NCI-H2107 treated with DMSO at 0.1 percent for 48 hours (cell line): ENCODE results near the gene DQX1.

Source experiments
- DNase-seq: peaks from one replicate; lab custom pipeline; 2025; ENCODE audit not compliant: unreplicated experiment; lab: John Stamatoyannopoulos, UW

DQX1 gene

DNA sequence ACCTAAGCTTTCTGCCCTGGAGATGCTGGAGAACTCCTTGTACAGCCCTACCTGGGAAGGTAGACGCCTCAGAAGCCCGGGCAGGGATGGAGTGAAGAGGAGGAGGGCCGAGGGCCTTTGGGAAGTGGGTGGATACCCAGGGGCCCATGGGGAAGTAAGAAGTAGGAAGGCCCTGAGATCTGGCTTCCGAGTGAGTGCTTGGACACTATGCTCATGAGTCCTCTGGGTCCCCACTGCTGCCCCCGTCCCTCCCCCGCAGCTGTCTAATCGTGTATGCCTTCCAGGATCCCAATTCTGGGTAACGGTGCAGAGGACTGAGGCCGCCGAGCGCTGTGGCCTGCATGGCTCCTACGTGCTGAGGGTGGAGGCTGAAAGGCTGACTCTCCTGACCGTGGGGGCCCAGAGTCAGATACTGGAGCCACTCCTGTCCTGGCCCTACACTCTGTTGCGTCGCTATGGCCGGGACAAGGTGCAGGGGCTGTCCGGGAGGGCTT, 29.6 kb upstream of the DQX1 start:
- DNase-seq, result no peak

DNA sequence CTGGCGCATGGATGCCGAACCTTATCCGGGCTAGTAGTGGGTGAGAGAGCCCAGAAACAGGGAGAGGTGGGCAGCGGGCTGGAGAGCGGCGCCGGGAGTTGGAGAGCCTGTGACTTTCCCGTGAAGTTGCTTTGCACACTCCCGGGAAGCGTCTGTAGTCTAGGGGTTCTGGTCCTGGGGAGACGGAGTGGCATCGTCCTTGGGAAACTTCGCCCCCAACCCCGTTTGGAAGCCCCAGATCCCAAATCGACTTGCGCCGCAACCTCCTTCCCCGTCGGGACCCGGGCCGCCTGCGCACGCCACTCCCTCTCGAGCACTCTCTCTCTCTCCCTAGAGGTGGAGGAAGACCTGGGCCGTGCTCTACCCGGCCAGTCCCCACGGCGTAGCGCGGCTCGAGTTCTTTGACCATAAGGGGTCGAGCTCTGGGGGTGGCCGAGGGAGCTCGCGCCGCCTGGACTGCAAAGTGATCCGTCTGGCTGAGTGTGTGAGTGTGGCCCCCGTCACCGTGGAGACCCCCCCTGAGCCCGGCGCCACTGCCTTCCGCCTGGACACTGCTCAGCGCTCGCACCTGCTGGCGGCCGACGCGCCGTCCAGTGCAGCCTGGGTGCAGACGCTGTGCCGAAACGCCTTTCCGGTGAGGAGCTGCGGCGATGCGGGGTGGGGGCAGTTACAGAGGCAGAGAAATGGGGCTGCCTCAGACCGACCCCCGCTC, 28.9 kb upstream of the DQX1 start:
- peak; percentile 27 for DNase-seq

DNA sequence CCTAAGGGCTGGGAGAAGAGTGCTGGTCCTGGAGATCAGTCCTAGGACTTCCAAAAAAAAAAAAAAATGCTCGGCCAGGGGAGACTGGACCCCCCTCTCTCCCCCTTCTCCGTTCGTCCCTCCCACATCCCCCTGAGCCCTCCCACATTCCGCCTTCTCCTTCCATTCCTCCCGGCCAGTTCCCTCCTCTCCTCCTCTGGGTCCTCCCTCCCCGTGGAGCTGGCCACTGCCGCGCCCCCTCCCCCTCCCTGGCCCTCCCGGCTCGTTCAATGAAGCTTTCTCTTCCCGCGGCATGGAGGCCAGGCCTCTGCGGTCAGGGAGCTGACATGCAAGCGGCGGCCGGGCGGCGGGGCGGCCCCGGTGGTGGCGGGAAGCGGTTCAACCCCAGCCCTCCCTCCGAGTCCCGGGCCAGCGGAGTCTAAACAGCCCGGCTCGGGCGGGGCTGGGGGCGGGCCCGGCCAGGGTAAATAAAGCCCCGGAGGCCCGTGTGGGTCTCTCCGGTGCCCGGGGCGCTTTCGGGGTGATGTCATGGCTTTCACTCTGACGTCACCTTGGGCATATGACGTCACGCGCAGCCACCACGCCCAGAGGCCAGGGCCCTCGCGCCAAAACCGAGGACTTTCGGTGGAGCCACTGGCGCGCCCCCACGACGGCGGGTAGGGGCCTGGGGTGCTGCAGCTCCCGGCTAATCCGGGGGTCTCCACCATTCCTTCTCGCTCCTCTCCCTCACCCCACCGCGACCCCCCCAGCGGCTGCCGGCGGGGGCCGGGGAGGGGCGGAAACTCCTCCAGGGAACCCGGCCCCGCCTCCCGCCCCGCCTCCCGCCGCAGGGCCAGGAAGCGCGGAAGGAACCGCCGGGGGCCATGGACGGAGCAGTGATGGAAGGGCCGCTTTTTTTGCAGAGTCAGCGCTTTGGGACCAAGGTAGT, 28.1 kb upstream of the DQX1 start, which contains the start of the genes DOK1 and LOXL3:
Gene DOK1 (plus strand): TSS at position 829 of the 928 bp plus-strand sequence. CDS start 35 bp downstream, at position 864.
Gene LOXL3 (minus strand): TSS at position 51 of the 928 bp plus-strand sequence. CDS start 1,308 bp downstream, outside the sequence.
- peak; percentile 42 for DNase-seq

DNA sequence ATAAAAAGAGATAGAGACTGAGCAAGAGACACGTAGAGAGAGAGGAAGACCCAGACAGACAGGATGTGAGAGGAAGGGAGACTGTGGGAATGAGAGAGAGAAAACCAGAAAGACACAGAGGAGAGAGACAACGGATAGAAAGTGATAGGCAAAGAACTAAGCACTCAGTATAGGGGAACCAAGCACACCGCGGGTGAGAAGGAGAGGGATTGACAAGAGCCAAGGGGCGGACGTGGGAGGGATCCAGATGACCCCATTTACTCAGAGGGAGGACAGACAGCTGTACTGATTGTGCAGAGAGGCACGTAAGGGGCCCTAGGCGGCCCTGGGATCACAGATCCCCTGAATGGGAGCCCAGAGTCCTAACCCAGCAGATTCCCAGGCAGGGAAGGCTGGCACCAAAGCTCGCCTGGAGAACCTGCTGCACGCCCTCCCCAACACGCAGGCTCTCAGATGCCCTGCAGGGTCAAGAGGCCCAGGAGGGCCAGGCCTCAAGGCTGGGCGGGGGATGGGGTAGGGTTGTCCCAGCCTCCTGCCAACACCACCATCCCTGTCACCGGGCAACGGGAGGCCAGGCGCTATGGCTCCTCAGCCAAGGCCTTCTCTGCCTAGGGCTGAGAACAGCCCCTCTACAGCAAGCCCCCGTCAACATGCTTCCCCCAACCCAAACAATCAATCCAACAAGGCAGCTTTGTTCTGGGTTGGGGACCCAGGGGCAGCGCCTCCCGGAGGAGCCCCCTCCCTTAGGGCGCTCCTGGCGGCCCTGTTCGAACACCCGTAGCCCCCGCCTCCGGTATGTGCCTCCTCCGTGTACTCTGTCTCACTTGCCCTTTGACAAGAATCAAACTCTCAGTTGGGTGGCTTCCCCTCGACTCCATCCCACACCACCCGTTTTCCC, 27.1 kb upstream of the DQX1 start:
- DNase-seq, result no peak

DNA sequence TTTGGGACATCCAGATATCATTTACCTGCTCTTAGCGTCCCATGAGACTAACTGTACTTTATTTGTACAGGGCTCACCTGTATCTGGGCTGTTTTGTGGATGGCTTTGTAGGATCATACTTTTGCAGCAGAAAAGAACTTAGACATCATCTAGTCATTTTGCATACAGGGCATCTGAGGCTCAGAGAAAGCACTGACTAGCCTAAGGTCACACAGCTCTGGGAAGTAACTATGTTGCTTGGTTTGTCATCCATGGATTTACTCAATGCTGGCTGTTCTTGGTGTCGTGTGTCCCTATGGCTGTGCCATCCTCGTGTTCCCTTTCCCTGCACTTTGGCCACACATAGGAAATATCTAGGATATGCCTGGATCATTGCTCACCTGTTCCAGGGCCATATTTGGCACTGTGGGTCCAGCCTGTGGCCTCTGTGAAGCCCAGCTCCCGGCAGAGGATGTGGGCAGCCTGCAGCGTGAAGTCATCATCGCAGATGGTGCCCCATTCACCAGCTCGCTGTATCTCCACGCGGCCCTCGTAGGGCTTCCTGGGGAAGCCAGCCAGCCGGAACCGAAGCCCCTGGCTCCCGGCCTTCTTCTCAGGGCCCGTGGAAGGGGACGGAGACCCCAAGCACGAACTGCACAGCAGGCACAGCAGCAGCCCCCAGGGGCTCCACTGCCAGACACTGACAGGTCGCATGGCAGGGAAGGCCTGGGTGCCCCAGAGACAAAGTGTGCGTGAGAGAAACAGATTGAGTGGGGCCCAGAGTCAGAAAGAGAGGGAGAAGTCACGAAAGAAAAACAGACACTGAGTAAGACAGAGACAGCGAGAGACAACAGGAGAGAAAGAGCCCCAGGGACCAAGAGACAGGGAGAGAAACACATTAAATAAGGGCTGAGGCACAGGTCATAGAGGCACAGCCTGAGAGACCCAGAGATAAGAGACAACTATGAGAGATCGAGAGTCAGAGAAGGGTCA, 26.2 kb upstream of the DQX1 start:
- DNase-seq, result no peak

DNA sequence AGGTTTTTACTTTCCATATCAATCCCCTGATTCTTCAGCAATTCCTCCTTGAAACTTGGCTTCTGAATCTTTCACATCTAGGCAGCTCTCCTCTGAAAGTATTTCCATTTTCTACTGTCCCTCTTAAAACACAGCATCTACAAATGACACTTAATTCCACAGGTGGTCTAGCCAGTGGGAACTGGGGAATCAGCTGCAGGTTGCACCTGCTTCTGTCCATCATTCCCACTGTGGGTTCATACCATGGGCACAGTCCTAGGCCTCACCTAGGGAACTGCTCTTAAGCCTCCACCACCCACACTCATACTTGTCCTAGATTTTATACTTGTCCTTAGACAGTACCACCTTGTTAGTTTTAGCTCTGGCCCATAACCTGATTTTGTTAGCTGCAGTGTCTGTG, 25.5 kb upstream of the DQX1 start:
- no peak for DNase-seq

DNA sequence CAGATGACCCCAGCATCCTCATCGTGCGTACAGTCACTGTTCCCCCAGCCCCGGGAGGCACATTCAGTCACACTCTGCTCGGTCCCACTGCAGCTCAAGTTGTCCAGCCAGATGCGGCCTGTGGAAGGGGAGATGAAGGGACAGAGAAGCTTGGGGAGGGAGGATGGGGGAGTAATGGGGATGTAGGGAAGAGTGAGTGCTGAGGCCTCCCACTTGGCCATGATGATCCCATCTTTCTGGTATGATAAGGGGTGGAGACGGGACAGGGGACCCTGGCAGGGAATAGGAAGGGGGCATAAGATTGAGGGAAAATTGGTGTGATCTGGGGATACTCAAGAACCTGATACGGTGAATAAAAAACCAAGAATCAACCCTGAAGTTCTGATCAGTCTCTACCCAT, 24.2 kb upstream of the DQX1 start:
- DNase-seq, result no peak

DNA sequence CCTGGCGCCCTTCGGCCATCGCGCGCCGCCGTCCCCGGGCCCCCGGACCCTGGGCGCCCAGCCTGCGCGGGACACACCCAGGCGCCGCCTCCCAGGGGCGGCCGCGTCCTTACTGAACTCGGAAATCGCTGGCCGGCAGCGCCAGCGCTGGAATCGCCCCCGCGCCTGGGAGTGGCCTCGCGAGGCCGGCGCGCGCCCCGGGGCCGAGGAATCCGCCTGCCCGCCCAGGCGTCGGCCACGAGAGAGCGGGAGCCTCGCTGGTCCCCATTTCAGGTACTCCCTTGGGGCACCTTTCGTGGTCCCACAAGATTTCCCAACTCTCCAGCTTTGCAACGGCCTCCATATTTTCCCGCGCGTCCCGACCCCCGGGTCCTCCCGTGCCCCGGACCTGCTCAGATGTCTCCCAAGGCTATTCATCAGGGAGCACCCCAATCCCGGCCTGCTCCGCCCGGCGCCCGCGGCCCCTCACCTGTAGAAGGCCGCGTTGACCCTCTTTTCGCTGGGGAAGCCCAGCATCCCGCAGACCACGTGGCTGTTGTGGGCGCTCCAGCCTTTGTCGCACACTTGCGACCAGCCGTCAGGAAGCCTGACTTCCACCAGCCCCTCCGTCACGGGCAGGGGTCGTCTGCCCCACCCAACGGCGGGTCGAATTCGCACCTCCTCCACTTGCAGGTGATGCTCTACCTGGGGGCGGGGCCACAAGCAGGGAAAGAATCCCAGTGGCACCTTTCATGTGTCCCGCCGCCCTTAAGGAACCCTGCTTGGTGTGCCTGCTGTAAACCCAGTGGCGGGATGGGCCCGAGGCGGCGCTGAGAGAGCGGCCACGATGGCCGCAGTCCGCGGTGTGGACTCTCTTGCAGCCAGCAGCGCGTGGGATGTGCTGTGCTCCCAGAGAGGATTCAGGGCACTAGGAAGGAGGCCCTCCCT, 23.1 kb upstream of the DQX1 start:
- peak; percentile 6 for DNase-seq

DNA sequence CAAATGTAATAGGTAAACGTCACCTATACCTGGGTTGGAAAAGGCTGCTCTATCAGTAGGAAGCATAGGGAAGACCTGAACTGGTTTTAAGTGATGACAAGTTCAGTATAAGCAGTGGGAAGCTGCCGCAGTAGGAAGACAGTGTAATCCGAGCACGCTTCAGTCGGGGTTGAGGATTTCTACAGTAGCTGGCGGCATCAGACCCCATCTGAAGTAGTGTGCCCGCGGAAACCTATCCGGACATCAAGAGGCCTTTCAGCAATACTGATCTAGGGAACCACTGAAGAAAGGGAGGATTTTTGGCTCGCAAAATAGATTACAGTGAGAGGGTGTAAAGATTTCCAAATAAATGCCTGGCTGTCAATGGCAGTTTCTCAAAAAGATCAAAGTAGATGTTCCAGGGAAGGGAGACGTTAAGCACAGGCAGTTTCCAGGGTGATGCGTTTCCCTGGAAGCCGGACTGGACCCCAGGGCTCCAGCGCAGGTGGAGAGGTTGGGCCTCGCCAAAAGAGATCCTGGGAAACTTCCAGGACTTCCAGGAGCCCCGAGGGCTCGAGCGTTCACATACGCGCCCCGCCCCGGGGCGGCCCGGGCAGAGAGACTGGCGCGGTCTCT, 22.4 kb upstream of the DQX1 start:
- peak; percentile 51 for DNase-seq

DNA sequence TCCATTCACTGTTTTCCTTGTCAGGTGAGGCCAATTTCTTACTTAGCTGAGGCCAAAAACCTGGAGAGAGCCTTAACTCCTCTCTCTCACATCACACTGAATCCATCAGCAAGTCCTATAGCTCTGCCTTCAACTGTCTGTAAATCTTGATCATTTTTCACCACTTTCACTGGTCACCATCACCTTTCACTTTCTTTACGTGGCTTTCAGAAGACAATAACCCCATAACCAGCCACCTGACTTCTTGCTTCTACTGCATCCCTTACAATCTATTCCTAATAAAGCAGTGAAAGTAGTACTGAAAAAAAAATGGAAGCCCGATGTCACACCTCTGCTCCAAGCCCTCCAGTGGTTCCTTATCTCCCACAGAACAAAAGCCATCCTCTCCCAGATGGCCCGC, 20.0 kb upstream of the DQX1 start:
- no peak for DNase-seq

DNA sequence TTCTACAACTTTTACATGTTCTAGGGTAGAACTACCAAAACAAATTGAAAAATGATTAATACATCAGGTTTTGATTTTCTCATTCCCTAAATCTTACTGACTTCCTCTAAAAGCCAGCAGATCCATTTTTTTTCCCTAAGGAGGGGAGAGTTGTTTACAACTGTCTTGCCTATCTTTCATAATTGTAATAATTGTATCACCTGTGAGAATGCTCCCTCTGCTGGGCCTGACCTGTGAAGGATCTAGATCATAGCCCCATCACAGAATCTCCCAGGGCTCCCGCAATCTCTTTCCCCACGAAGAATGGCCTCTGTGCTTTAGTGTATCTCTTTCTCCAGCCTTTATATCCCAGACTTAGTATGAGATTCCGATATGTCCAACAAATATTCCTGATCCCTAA, 18.6 kb upstream of the DQX1 start:
- peak; percentile 1 for DNase-seq

DNA sequence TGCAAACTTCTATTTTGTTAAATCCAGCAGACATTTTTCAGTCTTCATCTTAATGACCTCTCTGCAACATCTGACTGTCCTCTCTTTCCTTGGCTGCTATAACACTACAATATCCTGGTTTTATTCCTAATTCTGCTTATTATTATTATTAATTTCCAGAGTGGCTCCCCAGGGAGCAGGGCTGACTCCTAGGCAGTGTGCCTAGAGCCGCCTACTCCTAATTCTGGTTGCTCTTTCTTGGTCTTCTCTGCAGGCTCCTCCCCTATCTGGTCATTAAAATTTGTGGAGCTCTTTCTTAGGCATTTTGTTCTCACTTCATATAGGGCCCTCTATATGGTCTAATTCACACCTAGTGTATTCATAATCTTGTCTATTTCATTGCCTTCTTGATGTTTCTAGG, 16.9 kb upstream of the DQX1 start:
- DNase-seq, result no peak

DNA sequence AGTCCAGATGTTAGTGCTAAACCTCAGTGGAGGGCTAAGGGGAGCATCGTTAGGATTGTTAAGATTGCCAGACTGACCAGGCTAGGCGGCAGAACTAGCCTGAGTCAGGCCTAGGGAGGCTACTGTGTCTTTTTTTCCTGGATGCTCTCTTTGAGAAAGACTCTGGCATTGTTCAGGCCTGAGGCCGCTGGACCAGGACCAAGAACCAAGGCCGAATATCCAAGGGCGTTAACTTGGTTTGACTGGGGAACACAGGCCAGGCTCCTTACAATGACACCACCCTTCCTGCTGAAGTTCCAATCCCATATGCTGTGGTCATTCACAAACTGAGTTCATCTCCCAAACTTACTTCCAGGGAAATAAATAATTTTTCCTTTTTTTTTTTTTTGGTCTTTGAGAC, 14.3 kb upstream of the DQX1 start:
- DNase-seq, result no peak

DNA sequence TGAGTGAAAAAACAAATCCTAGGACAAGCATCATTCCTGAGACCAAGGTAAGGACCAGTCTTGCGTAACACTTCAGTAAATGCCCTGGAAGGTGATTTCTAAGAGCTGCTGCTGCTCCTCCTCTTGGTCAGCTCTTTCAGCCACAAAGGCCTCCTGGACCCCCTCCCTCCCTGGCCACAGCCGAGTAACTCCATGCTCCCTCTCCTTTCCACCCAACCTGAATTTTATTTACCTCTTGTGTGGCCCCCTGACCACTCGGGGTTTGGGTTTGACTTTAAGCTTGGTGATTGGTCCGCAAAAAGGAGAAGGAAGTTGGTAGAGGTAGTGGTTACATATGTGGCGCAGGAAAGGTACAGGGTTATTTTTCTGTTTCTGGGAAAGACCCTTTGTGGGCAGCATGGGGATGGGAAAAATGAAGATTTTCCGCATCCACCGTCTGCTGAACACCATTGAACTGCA, 12.9 kb upstream of the DQX1 start:
- DNase-seq, result no peak

DNA sequence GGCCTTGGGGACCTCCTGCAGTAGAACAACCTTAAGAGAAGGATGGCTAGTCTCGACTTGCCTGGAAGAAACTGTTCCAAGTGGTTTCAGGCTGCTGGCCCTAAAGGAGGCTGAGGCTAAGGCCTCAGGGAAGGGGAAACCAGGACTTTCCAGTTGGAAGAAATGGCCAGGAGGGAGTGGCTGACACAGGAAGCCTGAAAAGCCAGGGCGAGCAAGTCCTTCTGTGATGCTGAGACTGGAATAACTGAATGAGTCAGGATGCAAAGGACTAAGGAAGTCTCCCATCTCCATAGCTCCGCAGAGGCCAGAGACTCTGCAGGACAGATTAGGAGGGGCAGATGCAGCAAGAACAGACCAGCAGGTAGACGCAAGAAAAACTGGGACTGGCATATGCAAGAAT, 11.1 kb upstream of the DQX1 start:
- no peak for DNase-seq

DNA sequence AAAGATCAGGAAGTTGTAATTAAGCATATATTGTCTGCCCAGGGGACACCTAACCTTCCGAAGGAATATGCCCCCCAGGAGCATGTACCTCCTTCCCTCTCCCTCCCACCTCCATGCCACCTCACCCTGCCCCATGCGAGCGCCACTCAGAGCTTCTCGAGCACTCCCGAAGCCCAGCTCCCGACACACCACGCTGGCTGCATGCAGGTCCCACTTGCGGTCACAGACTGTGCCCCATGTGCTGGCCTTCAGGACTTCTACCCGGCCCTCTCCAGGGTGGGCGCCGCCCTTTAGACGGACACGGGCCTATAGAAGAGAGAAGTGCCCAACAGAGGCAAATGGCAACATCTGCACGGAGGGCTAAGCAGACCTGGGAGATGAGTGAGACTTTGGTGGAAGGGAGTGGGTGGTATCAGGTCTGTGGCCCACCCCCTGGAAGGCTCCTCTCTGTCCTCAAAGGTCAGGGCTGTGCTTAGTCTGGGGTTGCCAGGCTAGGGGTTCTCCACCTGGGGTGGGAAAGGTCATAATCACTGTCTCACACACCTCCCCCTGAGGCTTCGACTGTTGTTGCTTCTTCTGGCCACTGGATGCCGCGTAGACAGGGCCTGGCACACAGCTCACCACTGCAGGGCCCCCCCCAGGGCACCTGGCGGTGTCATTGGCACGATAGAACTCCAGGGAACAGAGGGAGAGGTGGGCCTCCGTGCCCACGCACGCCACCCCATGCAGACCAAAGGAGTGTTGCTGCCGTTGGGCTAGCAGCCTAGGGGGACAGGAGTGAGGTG, 10.3 kb upstream of the DQX1 start:
- DNase-seq, result no peak

DNA sequence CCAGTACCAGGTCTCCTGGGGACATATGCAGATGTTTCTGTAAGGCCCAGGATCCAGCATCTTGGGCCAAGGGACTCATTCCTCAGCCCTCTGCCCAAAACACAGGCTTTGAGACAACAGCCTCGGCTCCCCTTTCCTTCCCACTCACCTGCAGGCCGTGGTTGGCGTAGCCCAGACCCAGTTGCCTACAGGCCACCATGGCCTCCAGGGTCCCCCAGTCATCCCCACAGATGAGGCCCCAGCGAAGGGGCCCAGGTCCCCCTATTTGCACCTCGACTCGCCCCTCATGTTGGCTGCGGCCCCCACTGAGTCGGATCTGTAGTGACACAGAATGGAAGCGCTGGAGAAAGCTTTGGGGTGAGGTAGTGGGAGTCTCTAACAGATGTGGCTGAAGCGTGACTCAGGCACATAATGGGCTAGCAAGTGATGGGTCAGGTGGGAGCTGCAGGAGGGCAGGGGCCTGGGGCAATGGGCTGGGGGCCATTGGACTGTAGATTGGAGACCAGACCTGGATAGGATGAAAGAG, 9.5 kb upstream of the DQX1 start:
- no peak for DNase-seq
